OCI-LY3 (cell line): ENCODE measurements around the gene DNAH17.

Source experiments
- CTCF ChIP-seq: fragments of 200-600, 300-600 bp; sonication (generic); IDR thresholded peaks from 2 replicates; pipeline ENCODE4 v1.5.1; 2014; ENCODE audit warnings: antibody characterized with exemption, low read length, low read depth
- EZH2phosphoT487 ChIP-seq: fragments of 200-600 bp; shearing (Covaris generic); IDR thresholded peaks from 2 replicates; pipeline ENCODE4 v1.6.1; 2018; ENCODE audit warnings: antibody characterized with exemption, mixed run types, low read depth

- TF ChIP-seq CTCF (no peak), EZH2phosphoT487 (no peak)
Measured at GRCh38 chr17:78454346-78454745, 122.8 kb downstream of the DNAH17 start.
